DMS79 treated with DMSO at 0.1 percent for 48 hours (cell line): ENCODE results near the gene RACGAP1.

ENCODE experiments used
- DNase-seq: peaks from one replicate; lab custom pipeline; 2025; lab: John Stamatoyannopoulos, UW

The RACGAP1 gene

DNA sequence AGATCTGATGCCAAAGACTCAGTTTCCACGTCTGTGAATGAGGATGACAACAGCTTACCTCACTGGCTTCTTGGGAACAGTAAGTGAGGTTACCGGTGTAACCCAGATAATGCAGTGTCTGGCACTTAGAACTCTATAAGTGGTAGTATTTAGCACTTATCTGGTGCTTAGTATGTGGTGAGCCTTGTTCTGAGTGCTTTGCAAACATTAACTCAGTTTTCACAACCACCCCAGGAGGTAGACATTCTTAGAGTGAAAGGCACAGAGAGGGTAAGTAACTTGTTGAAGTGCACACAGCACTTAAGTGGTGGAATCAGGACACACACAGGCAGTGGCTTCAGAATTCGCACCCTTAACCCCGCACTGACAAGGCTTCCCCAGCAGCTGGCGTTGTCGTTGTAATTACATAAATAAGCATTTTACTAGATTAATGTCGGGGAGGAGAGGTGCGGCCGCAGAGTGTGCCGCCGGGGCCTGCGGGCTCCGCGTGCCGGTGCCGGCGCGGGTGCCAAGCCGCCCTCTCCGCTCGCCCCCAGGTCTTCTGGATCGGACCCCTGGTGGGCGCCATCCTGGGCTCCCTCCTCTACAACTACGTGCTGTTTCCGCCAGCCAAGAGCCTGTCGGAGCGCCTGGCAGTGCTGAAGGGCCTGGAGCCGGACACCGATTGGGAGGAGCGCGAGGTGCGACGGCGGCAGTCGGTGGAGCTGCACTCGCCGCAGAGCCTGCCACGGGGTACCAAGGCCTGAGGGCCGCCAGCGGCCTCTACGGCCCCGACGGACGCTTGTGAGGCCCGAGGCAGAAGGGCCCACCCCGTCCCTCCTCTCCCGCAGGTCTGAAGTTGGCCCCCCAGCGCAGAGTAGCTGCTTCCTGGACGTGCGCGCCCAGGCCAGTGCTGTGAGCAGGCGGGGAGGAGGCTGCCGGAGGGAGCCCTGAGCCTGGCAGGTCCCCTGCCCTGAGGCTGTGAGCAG, 70.1 kb downstream of the RACGAP1 start:
- no peak for DNase-seq

DNA sequence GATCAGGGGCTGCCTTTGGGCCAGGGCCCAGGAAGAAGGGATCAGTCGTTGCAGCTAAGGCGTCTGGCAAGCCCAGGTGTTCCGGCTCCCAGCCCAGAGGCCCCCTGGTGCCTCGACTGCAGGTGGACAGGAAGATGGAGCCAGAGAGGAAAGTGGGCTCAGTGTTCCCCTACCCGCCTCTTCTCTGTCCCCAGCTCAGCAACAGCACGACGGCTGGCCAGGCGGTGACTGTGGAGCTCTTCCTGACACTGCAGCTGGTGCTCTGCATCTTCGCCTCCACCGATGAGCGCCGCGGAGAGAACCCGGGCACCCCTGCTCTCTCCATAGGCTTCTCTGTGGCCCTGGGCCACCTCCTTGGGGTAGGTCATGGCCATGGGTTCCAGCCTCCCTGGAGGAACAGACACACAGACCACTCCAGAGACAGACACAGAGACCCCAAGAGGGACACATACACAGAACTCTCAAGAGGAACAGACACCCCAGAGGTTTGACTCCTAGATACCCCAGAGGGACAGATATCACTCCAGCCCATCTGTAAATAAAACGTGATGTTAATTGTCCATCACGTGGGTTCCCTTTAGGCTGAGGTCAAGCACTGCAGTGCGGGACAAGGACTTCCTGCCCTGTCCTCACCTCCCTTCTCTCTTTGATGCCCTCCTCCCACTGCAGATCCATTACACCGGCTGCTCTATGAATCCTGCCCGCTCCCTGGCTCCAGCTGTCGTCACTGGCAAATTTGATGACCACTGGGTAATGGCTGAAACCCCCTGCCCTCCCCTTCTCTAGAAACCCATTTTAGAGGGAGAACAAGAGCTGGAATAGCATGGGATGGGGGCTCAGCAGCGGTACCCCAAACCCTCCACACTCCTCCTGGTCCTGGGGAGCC, 71.1 kb downstream of the RACGAP1 start:
- DNase-seq: no peak

DNA sequence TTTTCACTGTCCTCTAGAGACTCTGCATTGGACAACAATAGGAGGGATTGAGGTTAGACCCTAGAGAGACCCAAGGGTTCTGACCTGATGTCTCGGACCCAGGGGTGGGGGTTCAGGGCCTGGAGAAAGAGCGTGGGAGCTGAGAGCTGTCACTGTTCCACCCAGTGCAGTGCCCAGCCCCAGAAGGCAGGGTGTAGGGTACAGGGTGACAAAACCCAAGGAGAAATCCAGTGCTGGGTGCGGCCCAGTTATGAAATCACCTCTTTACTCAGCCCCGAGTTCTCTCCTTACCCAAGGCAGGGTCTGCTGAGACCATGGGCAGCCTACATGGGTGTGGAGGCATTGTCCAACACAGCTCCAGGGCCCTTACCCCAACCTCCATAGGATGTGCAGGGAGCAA, 72.1 kb downstream of the RACGAP1 start:
- DNase-seq: no peak

DNA sequence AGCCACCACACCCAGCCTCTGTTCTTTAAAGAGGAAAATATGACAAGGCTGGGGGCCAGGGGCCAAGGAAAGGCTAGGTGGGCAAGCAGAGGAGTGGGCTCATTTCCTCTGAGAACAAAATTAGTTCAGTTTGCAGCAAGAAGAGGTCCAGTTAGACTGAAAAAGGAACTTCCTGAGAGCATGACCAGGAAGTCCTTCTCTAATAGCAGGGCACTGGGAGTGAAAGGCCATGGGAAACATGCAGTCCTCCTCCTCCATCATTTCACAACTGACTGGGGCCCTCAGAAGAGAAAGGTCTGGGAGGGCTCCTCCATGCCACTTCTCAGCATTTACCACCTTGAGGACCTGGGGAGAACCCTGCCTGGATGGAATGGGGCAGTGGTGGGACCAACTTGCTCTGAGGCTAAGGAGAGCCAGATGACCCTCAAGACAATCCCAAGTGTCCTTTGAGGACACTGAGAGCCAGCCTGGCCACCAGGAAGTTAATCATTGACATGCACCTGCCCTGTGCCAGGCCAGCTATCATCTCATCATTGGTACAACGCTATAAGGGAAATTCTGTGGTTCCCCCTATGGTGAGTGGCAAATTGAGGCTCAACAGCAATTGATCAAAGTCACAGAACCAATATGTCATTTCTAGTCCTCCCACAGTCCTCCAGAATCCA, 72.8 kb downstream of the RACGAP1 start:
- no peak for DNase-seq

DNA sequence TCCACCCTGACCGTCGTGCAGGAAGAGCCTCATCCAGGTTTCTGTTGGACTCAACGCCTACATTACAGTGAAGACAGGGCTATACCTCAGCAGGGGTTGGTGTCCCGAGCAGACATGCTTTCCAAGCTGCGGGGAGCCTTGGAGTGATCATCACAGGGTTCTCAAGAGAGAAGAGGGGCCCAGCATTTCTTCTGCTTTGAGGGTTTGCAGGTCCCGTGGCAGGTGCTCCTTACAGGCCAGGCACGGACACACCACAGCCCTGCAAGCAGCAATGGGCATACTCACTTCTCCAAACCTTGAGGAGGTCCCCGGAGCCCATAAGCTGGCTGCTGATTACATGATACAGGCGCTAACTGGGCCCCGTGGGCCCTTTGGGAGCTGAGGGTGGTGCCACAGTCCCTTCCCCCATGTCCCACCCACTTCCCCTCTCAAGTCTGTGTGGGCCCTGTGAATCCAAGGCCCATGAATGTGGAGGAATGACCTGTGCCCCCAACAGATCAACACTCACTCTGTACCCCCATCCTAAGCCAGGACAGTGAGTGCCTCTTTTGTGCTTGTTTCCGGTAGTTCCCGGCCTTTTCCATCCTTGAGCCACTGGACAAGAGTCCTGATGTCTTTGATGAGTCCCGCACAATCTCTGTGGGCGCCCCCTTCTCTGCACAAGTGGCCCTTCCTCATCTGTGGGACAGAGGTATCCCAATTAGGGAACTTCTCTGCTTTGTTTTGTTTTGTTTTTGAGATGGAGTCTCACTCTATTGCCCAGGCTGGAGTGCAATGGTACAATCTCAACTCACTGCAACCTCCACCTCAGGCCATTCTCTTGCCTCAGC, 73.7 kb downstream of the RACGAP1 start:
- no peak for DNase-seq

DNA sequence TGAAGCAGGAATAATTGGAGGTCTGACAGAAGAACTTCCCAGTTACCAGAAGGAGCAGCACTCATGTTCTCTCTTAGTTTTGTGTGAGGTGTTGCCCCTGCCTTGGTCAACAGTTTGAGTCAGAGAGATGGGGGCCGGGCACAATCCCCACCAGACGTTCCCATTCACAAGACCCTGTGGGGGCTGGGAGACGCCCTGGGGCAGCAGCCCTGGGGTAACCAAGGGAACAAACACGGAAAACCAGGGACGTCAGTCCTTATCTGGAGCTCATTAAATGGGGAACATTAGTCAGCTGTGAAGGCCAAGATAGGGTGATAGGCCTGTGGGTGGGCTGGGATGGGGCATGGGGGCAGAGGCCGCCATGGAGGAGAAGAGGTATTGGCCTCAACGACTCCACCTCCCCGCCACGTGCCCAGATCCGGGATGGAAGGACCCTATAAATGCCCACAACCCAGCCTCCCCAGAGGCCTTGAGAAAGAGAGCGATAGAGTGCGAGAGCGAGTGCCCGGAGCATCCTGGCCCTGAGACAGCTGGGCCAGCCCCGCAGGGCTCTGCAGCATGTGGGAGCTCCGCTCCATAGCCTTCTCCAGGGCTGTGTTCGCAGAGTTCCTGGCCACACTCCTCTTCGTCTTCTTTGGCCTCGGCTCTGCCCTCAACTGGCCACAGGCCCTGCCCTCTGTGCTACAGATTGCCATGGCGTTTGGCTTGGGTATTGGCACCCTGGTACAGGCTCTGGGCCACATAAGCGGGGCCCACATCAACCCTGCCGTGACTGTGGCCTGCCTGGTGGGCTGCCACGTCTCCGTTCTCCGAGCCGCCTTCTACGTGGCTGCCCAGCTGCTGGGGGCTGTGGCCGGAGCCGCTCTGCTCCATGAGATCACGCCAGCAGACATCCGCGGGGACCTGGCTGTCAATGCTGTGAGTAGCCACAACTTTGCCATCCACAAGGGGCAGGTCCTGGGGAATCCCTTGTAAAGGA, 74.7 kb downstream of the RACGAP1 start, which contains the start of gene AQP2:
Gene AQP2 (plus strand): TSS at position 465 of the 979 bp plus-strand sequence. CDS start 94 bp downstream, at position 559.
- no peak for DNase-seq

DNA sequence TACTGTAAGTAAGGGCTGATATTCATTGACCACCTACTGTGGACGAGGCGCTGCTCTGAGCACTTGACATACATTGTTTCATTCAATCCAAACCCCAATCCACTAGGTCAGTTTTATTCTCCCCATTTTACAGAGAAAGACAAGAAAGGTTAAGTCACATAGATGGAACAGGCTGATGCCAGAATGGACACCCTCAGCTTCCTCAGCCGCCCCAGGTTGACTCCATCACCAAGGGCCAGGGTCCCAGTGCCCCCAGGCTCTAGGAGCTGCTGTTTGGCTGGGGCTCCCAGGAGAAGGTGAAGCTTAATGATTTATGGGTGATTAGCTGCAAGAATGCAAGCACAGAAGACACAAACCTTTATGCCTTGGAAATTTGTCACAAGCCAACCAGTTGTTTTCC, 75.4 kb downstream of the RACGAP1 start:
- no peak for DNase-seq

DNA sequence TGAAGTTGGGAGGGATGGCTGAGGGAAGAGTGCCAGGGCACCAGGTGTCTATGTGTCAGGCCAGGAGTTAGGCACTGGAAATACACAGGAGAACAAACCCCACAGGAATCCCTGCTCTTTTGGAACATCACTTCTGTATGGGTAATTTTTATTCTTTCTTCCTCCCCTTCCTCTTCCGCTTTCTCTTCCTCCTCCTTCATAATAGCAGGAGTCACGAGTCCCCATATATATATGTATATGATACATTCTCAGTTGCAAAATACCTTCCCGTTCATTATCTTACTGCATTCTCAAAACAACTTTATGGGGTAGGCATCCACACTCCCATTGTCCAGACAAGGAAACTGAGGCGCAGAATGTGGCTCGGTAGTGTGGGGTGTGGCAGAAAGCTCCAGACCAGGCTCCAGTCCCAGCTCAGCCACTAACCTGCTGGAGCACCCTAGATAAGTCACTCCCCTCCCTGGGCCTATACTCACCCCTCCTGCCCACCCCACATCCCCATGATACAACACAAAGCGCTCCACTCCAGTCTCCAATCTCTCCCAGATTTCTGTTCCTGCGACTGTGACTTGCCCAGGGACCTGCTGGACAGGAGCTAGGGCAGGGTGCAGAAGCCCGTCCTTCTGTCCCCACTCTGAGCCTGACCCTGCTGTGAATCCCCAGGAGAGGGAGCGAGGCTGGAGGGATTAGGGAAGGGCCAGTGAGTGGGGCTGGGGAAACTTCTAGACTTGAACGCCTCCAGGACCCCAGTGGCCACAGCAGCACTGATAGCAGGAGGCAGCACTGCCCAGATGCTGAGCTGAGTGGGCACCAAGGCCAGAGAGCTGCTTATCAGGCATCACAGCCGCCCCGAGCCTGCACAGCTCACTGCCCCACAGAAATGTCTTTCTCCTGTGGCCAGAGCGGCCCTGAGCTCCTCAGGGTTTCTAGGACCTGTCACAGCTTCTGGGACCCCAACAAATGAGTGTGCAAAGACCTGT, 76.1 kb downstream of the RACGAP1 start:
- no peak for DNase-seq

DNA sequence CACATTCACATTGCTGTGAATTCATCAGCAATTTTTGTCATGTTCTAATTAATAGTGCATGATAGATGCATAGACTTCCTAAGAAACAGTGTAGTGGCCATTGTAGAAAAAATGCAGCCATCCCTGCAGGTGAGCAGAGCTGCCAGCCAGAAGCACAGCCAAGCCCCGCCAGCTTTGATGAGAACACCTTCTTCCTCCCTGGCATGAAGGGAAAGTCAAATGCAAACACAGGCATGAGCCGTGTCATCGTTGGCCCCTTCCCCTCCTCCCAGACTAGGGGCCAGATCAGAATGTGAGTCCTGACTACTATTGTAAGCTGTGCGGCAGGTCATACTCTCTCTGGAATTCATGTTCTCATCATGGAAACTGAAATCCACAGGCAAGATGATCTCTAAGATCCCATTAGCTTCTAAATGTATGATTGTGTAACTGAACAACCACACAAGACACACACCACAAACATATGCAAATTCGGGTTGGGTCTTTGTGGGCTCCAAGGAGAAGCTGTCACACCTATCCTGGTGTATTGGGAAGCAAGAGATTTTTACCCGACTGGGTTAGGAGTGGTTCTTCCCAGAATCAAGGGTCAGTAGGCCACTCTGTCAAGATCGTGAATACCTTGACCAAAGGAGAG, 77.6 kb downstream of the RACGAP1 start:
- DNase-seq: no peak

DNA sequence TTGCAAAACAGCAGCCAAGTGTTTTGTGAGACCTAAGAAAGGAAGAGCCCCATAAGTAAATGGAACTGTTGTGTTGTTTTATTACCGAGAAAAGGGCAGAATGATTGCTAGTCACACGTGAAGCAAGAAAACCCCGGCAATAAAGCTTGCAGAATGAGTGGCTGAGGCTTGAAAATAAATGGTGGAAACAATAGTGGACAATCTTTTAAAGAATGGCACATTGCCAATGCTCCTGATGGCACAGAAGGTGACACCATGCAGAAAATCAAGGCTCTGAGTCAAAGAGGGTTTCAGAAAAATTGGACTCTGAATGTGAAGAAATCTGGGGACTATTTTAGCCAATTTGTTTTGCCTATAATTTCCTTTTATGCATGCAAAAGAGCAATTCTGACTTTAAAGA, 78.8 kb downstream of the RACGAP1 start:
- DNase-seq: peak; percentile 54

DNA sequence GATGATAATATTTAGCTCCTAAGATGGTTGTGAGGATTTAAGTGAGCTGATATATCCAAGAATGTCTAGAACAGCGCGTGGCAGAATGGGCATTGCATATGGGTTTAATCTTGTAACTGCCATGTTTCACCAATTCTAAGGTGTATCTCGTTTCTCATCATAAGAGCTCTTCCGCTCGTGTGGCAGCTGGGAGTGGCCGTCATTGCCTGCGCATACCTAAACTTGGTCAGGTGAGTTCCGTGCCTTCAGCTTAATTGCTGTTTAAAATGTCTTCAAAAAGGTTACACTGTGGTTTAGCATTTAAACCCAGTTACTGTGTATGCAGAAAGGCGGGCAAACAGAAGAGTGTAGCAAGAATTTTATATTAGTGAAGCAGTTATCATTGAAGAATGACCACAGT, 79.2 kb downstream of the RACGAP1 start:
- DNase-seq: peak; percentile 56

DNA sequence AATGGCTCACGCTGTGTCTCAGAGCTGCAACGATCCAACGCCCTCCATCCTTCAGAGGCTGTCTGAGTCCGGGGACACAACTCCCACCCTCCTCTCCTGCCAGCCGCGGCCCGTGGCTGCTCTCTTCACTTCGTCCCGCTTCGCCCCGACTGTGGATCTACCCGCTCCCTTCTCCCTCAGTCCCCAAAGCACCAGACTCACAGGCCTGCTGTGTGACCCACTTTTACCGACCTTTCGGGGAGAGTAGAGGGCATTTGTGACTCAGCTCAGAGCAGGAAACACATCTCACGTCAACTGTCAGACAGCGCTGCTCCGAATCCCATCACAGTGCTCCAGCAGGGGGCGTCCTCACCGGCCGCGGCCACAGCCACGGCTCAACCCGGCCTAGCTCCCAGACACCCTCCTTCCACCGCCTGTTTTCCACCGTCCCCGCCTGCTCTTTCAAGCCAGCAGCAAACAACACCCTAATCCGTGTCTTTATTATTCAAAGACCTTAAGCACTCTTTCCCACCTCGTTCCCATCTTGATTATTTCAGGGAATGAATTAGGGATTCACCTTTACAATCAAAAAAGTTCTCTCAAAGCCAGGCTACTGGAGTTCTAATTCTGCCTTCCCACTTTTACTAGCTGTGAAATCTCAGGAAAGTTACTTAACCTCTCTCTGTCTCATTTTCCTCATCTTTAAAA, 79.8 kb downstream of the RACGAP1 start:
- peak; percentile 36 for DNase-seq

DNA sequence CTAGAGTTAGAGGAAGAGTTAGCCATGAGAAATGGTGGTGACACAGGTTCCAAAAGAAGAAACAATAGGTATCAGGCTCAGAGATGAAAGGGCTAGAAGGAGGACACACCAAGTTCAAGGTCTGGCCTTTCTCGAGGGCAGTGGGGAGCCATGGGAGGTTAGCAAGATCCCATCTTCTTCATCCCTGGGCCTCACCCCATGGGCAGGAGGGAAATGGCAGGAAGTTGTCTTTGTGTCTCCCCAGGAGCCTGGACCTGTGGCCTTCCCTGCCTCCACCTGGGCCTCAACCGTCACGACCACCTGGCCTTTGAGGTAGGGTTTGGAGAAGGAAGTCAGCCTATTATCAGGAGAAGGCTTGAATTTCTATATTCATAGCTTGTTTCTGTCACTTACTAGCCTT, 80.6 kb downstream of the RACGAP1 start:
- no peak for DNase-seq

DNA sequence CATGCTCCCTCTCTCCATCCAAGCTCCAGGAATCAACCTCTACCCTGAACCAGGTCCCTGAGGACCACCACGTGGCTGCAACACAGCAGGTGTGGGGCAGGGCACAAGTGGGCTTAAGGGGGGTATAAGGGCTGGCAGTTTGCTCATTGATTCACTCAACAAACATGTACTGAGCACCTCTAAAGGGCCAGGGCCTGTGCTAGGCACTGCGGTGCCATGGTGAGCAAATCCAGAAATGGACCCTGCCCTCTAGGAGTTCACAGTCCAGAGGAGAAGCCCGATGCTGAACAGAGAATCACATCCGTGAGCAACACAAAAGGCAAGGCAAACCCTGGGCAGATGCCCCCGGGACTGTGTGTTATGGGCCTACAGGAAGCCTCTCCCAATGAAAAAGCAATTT, 81.2 kb downstream of the RACGAP1 start:
- no peak for DNase-seq

DNA sequence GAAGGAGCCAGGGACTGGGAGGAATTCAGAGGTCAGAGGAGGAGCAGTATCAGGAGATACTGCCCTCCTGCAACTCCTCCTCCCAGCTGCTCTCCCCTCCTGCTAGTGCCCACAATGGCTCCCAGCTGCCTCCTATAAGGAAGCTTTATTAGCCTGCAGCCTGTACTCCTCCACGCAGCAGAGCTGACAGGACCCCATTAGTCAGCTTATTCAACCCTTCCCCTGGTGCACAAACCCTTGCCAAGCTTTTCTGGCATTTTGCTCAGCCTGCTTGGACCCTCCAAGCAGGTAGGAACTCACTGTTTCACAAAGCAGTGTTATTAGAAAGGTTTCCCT, 81.7 kb downstream of the RACGAP1 start:
- DNase-seq: no peak

DNA sequence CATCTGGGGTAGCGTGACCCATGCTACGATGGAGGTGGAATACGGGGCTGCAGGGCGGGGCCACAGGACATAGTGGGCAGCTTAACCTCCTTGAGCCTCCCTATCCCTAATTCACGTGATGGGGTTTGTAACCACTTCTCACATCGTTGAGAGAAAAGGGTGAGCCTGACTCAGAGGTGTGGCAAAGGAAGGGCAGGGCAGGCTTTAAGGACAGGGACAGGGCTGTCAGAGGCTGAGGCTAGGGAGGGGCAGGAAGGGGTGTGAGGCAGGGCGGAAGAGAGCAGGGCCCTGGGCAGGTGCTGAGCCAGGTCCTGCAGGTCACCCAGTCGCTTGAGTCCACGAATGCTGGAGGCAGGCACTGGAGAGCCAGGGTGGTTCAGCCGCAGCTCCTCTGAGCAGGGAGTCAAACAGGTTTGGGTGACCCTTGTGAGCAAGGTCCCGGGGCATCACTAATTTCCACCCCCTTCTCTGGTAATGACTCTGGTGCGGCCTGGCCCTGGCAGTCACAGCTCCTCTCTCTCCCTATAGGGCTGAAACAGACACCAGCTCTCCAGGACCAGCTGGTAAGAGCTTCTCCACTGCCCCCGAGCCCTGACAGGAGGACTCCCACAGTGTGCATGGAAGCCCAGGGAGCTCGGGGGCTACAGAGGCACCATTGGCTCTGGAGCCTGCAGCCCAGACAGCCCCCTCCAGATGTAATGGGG, 82.2 kb downstream of the RACGAP1 start:
- no peak for DNase-seq

DNA sequence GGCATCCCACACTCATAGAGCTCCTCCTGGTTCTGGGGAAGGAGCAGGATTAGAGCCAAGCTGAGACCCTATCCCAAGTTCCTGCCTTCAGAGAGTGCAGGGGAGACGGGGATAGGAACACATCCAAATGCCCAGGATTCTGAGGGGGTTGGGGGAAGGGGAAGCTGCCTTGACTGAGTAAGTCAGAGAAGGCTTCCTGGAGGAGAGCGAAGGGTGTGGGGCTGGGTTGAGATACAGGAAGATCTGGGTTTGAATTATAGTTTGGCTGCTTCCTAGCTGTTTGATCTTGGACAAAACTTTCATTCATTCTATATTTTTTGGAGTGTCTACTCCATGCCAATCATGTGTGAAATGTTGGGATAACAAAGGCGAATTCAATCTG, 82.8 kb downstream of the RACGAP1 start:
- no peak for DNase-seq
